Spleen (tissue), 13 donors: ENCODE results near the gene ARHGAP22. TPM values are rescaled to one million over a fixed set of nuclear protein-coding genes. Genes with fewer than 3 reads are reported as not detected.

Experiments
- DNase-seq: peaks from one replicate; pipeline ENCODE4 v3.0.0-alpha.2; 2020
- H3K27ac ChIP-seq, 8 donors: fragments of 200-600 bp; sonication (generic) in 7 of 8; 1 replicate in 4 of 8; 2 replicates in 4 of 8; pipeline versions ENCODE4 v1.5.0 to v1.8.0; 2016 to 2021; ENCODE audit warnings: inconsistent platforms in 4 of 8, mild to moderate bottlenecking in 4 of 8, moderate library complexity in 1 of 8
- H3K27me3 ChIP-seq, 7 donors: fragments of 200-600 bp; sonication (generic) in 6 of 7; replicated peaks in 1 of 7; 1 replicate in 4 of 7; 2 replicates in 3 of 7; pipeline versions ENCODE4 v1.5.0 to v1.8.0; 2016 to 2021; ENCODE audit warnings: inconsistent platforms in 3 of 7, mild to moderate bottlenecking in 1 of 7
- H3K36me3 ChIP-seq, 6 donors: fragments of 200-600 bp; sonication (generic) in 5 of 6; 1 replicate in 4 of 6; 2 replicates in 2 of 6; pipeline versions ENCODE4 v1.5.0 to v1.8.0; 2016 to 2021; ENCODE audit warnings: inconsistent platforms in 2 of 6
- H3K4me1 ChIP-seq, 6 donors: fragments of 200-600 bp; sonication (generic) in 5 of 6; 1 replicate in 3 of 6; 2 replicates in 3 of 6; pipeline versions ENCODE4 v1.5.0 to v1.8.0; 2016 to 2021; ENCODE audit warnings: inconsistent platforms in 3 of 6
- H3K4me3 ChIP-seq, 8 donors: fragments of 200-600 bp; sonication (generic) in 7 of 8; 1 replicate in 4 of 8; 2 replicates in 4 of 8; pipeline versions ENCODE4 v1.5.0 to v1.8.0; 2016 to 2021; ENCODE audit warnings: inconsistent platforms in 4 of 8, mild to moderate bottlenecking in 4 of 8, moderate library complexity in 2 of 8
- H3K9me3 ChIP-seq, 8 donors: fragments of 200-600 bp; sonication (generic) in 7 of 8; 1 replicate in 4 of 8; 2 replicates in 4 of 8; pipeline versions ENCODE4 v1.5.0 to v1.8.0; 2016 to 2021; ENCODE audit warnings: inconsistent platforms in 4 of 8
- CTCF ChIP-seq, 11 experiments: fragments of 200-600 bp in 7 of 11; fragments of 450-650 bp in 4 of 11; sonication (generic) in 4 of 11; IDR thresholded peaks in 8 of 11; conservative IDR thresholded peaks in 3 of 11; 1 replicate in 7 of 11; 2 replicates in 4 of 11; pipeline versions ENCODE4 v1.4.0 to v1.8.0; 2016 to 2021; ENCODE audit warnings: antibody characterized with exemption in 11 of 11, inconsistent platforms in 4 of 11, mild to moderate bottlenecking in 1 of 11
- POLR2A ChIP-seq, 3 donors: fragments of 450-650 bp; IDR thresholded peaks; one replicate each; pipeline ENCODE4 v1.5.1; 2017; ENCODE audit warnings: antibody characterized with exemption in 3 of 3, mild to moderate bottlenecking in 1 of 3
- POLR2AphosphoS5 ChIP-seq, 3 donors: sonication (generic); formaldehyde crosslinking; IDR thresholded peaks; one replicate each; pipeline ENCODE4 v1.5.1; 2017; ENCODE audit warnings: antibody characterized with exemption in 3 of 3
- WGBS, 5 donors: extraction: QIAGEN DNeasy Blood & Tissue Kit in 3 of 5; methylation state at CpG; one replicate each; pipeline versions ENCODE4 v1.1.5 to v1.1.7; 2013 to 2018; 5-methylcytosine and 5-hydroxymethylcytosine counted together
- intact Hi-C: fragments of 100-400 bp; cut with DNase I; formaldehyde crosslinking; loops from one replicate; pipeline ENCODE4 v1.15.0; 2023; ENCODE audit warnings: low total_unique reads
- long read RNA-seq, 2 donors: transcript quantifications; one replicate each; lab custom pipeline, GENCODE V29; 2026
- polyA plus RNA-seq, 3 donors: library from polyadenylated mRNA; stranded (reverse); fragments of 200-250 nt; gene quantifications; one replicate each; pipeline ENCODE4 v1.2.1, GENCODE V29; 2013
- total RNA-seq, 7 donors: library from RNA; depleted of rRNA in 3 of 7; stranded (reverse); fragments of >200 nt in 3 of 7; fragmentation: NEBNext Ultra II Directional in 4 of 7; extraction: Animal tissue kit (Norgen Biotek cat#: 25700) in 4 of 7; gene quantifications; one replicate each; pipeline versions ENCODE4 v1.1.0 to v1.2.1, GENCODE V29; 2016 to 2021
- donor health status: healthy with polysubstance abuse.
- donor health status: DM: no; HTN: no; CAD: no; lungs with moderate emphysema.
- donor health status: DM: no; HTN: no; CAD: no.
- donor health status: Bipolar disorder and iron deficiency.
- donor health status: healthy.
- donor health status: DM: no; HTN: no; CAD: no.
- donor health status: DM: yes; HTN: yes; CAD: no.

The ARHGAP22 gene
- total RNA-seq (1 to 10 TPM in 5 of 7 donors, under 1 TPM in 2; 0.56 to 7.5 (median 3.1) TPM), polyA plus RNA-seq (1 to 10 TPM; 1.9 to 5.1 (median 3.4) TPM)
- long read RNA-seq, donor 1: 0 reads
- long read RNA-seq, donor 2: 0 reads

- no peaks in the 10 kb centered on the region for H3K9me3 ChIP-seq
- intact Hi-C loops: no loop called here
- no peak within 1 kb of the TSS for H3K27ac ChIP-seq
- H3K27me3 ChIP-seq: peaks cover 0 to 53% (median 17%) of the 10 kb centered on the region in 7 donors
- no peak for DNase-seq
- 3 to 8% (median 4%) methylated on average over 18 to 30 of the region's 30 CpGs for WGBS, 5 donors
- no peaks in the 10 kb centered on the region for H3K36me3 ChIP-seq
- no peak for TF ChIP-seq POLR2A (IDR thresholded peaks at IDR 0.05)
- TF ChIP-seq CTCF (IDR thresholded peaks at IDR 0.05 in 8 of 11, conservative IDR thresholded peaks at IDR 0.05 in 3 of 11): no peak
- TF ChIP-seq POLR2AphosphoS5 (IDR thresholded peaks at IDR 0.05): no peak
- H3K4me3 ChIP-seq: peak within 1 kb of the TSS; percentile 14 to 69 (median 38)
- peaks cover 8 to 47% (median 20%) of the 10 kb centered on the region in 6 donors for H3K4me1 ChIP-seq
Observed at GRCh38 chr10:48604991-48605508, at the start of gene ARHGAP22. Gene ARHGAP22 (minus strand): TSS chr10:48605073. CDS start chr10:48604796, 277 bp downstream.

GRCh38 chr10:48653944-48654698, 49.2 kb upstream of the ARHGAP22 start:
- no peaks in the 10 kb centered on the region for H3K36me3 ChIP-seq
- 89 to 95% (median 91%) methylated on average over 4 of the region's 4 CpGs for WGBS, 5 donors
- TF ChIP-seq POLR2A (IDR thresholded peaks at IDR 0.05) (no peak), CTCF (IDR thresholded peaks at IDR 0.05 in 8 of 11, conservative IDR thresholded peaks at IDR 0.05 in 3 of 11) (no peak)
- H3K4me3 ChIP-seq: no peak overlapping the region
- H3K27me3 ChIP-seq: peaks cover 0 to 68% (median 8%) of the 10 kb centered on the region in 7 donors
- H3K9me3 ChIP-seq: no peaks in the 10 kb centered on the region
- no peak overlapping the region for H3K27ac ChIP-seq
- peaks cover 11 to 48% (median 31%) of the 10 kb centered on the region in 6 donors for H3K4me1 ChIP-seq
- no peak for DNase-seq
- intact Hi-C loops: no loop called here

- H3K36me3 ChIP-seq: no peaks in the 10 kb centered on the region
- TF ChIP-seq POLR2AphosphoS5 (IDR thresholded peaks at IDR 0.05) (no peak), CTCF (IDR thresholded peaks at IDR 0.05 in 8 of 11, conservative IDR thresholded peaks at IDR 0.05 in 3 of 11) (no peak), POLR2A (IDR thresholded peaks at IDR 0.05) (no peak)
- peaks cover 0 to 64% (median 8%) of the 10 kb centered on the region in 7 donors for H3K27me3 ChIP-seq
- H3K9me3 ChIP-seq: no peaks in the 10 kb centered on the region
- H3K4me3 ChIP-seq: no peak overlapping the region
- DNase-seq: no peak
- intact Hi-C loops: no loop called here
- WGBS, 5 donors: 75 to 91% (median 88%) methylated on average over 5 of the region's 5 CpGs
- H3K4me1 ChIP-seq: peaks cover 11 to 44% (median 28%) of the 10 kb centered on the region in 6 donors
- no peak overlapping the region for H3K27ac ChIP-seq
Observed at GRCh38 chr10:48653347-48653746, 48.5 kb upstream of the ARHGAP22 start.

- Histone ChIP-seq H3K9me3 (no peaks in the 10 kb centered on the region), H3K36me3 (no peaks in the 10 kb centered on the region), H3K27ac (no peak overlapping the region), H3K4me3 (no peak overlapping the region), H3K4me1 (peaks cover 11 to 39% (median 25%) of the 10 kb centered on the region in 6 donors), H3K27me3 (peaks cover 0 to 57% (median 8%) of the 10 kb centered on the region in 7 donors)
- TF ChIP-seq POLR2AphosphoS5 (IDR thresholded peaks at IDR 0.05) (no peak), POLR2A (IDR thresholded peaks at IDR 0.05) (no peak), CTCF (IDR thresholded peaks at IDR 0.05 in 8 of 11, conservative IDR thresholded peaks at IDR 0.05 in 3 of 11) (no peak)
- intact Hi-C loops: no loop called here
- no peak for DNase-seq
- 58 to 67% (median 61%) methylated on average over 4 of the region's 4 CpGs for WGBS, 5 donors
Observed at GRCh38 chr10:48652344-48652743, 47.5 kb upstream of the ARHGAP22 start.
